ENCODE measurements around the gene MYRIP. TPM values are rescaled to one million over a fixed set of nuclear protein-coding genes. Genes with fewer than 3 reads are reported as not detected.

The MYRIP gene
- total RNA-seq, 1 donor: under 0.01 TPM

DNA sequence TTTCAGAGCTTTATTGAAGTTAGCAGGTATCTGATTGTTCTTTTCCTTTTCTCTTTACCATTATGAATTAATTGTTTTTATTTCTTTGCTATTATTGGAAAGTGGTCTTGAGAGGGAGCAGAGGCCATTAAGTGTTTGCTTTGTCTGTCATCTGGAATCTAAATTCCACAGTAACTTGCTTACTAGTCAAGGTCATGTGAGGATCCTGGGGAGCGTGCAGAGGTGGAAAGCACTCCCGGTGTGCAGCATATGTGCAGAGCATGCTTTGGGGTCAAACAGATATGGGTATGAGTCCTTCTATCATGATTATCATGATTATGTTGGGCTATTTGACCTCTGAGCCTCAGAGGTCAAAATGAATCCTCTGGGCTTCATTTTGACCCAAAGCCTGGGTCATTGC, 96.4 kb downstream of the MYRIP start:
- Histone ChIP-seq H3K36me3 (ENCODE audit: insufficient read depth, low read length) (no peaks in the 10 kb centered on the region), H3K4me3 (ENCODE audit: insufficient read depth, low read length) (no peak overlapping the region), H4K20me1 (ENCODE audit: insufficient read depth, low read length) (no peaks in the 10 kb centered on the region), H3K4me1 (ENCODE audit: insufficient read depth, low read length) (peaks cover 6% of the 10 kb centered on the region), H3K27me3 (ENCODE audit: insufficient read depth, low read length) (no peaks in the 10 kb centered on the region), H2AFZ (ENCODE audit: low read length) (no peak overlapping the region), H3K4me2 (ENCODE audit: insufficient read depth, low read length) (no peak overlapping the region), H3K79me2 (ENCODE audit: insufficient read depth, low read length) (no peaks in the 10 kb centered on the region), H3K9me3 (ENCODE audit: low read depth, low read length) (no peaks in the 10 kb centered on the region), H3K27ac (ENCODE audit: low read depth, low read length) (no peak overlapping the region)
- no peak for DNase-seq (ENCODE audit: insufficient read length, low spot score, missing footprints)
- TF ChIP-seq, protein P1, sequence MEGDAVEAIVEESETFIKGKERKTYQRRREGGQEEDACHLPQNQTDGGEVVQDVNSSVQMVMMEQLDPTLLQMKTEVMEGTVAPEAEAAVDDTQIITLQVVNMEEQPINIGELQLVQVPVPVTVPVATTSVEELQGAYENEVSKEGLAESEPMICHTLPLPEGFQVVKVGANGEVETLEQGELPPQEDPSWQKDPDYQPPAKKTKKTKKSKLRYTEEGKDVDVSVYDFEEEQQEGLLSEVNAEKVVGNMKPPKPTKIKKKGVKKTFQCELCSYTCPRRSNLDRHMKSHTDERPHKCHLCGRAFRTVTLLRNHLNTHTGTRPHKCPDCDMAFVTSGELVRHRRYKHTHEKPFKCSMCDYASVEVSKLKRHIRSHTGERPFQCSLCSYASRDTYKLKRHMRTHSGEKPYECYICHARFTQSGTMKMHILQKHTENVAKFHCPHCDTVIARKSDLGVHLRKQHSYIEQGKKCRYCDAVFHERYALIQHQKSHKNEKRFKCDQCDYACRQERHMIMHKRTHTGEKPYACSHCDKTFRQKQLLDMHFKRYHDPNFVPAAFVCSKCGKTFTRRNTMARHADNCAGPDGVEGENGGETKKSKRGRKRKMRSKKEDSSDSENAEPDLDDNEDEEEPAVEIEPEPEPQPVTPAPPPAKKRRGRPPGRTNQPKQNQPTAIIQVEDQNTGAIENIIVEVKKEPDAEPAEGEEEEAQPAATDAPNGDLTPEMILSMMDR (IDR thresholded peaks at IDR 0.05; ENCODE audit: extremely low read depth, low read depth, low read length): no peak

GRCh38 chr3:39907981-39908380, 98.6 kb downstream of the MYRIP start:
- Histone ChIP-seq H3K9me3 (ENCODE audit: low read depth, low read length) (no peaks in the 10 kb centered on the region), H3K36me3 (ENCODE audit: insufficient read depth, low read length) (no peaks in the 10 kb centered on the region), H3K27ac (ENCODE audit: low read depth, low read length) (no peak overlapping the region), H3K4me2 (ENCODE audit: insufficient read depth, low read length) (no peak overlapping the region), H3K27me3 (ENCODE audit: insufficient read depth, low read length) (no peaks in the 10 kb centered on the region), H3K4me1 (ENCODE audit: insufficient read depth, low read length) (peaks cover 15% of the 10 kb centered on the region), H2AFZ (ENCODE audit: low read length) (no peak overlapping the region), H4K20me1 (ENCODE audit: insufficient read depth, low read length) (no peaks in the 10 kb centered on the region), H3K4me3 (ENCODE audit: insufficient read depth, low read length) (no peak overlapping the region), H3K79me2 (ENCODE audit: insufficient read depth, low read length) (no peaks in the 10 kb centered on the region)
- DNase-seq (ENCODE audit: insufficient read length, low spot score, missing footprints): no peak
- TF ChIP-seq, protein P1 (IDR thresholded peaks at IDR 0.05; ENCODE audit: extremely low read depth, low read depth, low read length): no peak

DNA sequence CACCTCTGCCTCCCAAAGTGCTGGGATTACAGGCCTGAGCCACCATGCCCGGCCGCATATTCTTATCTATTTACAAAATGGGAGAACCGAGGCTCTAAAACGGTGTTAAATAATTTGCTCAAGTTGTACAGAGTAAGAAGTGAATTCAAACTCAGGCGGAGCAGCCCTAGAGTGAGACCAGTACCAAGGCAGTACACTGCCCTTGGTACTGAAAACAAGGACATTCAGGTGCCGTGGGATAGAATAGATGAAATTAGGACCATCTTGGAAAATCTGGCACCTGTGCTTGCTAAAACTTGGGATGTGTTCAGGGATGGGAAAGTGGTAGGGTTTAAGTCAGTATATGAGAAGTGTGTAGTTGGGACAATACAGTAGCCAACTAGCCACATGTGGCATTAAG, 100.7 kb downstream of the MYRIP start:
- Histone ChIP-seq H4K20me1 (ENCODE audit: insufficient read depth, low read length) (no peaks in the 10 kb centered on the region), H3K9me3 (ENCODE audit: low read depth, low read length) (no peaks in the 10 kb centered on the region), H2AFZ (ENCODE audit: low read length) (no peak overlapping the region), H3K27me3 (ENCODE audit: insufficient read depth, low read length) (no peaks in the 10 kb centered on the region), H3K4me2 (ENCODE audit: insufficient read depth, low read length) (no peak overlapping the region), H3K4me1 (ENCODE audit: insufficient read depth, low read length) (peaks cover 15% of the 10 kb centered on the region), H3K79me2 (ENCODE audit: insufficient read depth, low read length) (no peaks in the 10 kb centered on the region), H3K4me3 (ENCODE audit: insufficient read depth, low read length) (no peak overlapping the region), H3K27ac (ENCODE audit: low read depth, low read length) (no peak overlapping the region), H3K36me3 (ENCODE audit: insufficient read depth, low read length) (no peaks in the 10 kb centered on the region)
- TF ChIP-seq, protein P1 (IDR thresholded peaks at IDR 0.05; ENCODE audit: extremely low read depth, low read depth, low read length): no peak
- DNase-seq (ENCODE audit: insufficient read length, low spot score, missing footprints): no peak

GRCh38 chr3:39910826-39911464, 101.5 kb downstream of the MYRIP start:
- no peak for DNase-seq (ENCODE audit: insufficient read length, low spot score, missing footprints)
- Histone ChIP-seq H4K20me1 (ENCODE audit: insufficient read depth, low read length) (no peaks in the 10 kb centered on the region), H3K36me3 (ENCODE audit: insufficient read depth, low read length) (no peaks in the 10 kb centered on the region), H2AFZ (ENCODE audit: low read length) (no peak overlapping the region), H3K4me1 (ENCODE audit: insufficient read depth, low read length) (peaks cover 15% of the 10 kb centered on the region), H3K79me2 (ENCODE audit: insufficient read depth, low read length) (no peaks in the 10 kb centered on the region), H3K4me2 (ENCODE audit: insufficient read depth, low read length) (no peak overlapping the region), H3K9me3 (ENCODE audit: low read depth, low read length) (no peaks in the 10 kb centered on the region), H3K4me3 (ENCODE audit: insufficient read depth, low read length) (no peak overlapping the region), H3K27ac (ENCODE audit: low read depth, low read length) (no peak overlapping the region), H3K27me3 (ENCODE audit: insufficient read depth, low read length) (no peaks in the 10 kb centered on the region)
- TF ChIP-seq, protein P1 (IDR thresholded peaks at IDR 0.05; ENCODE audit: extremely low read depth, low read depth, low read length): no peak

Data from osteoblast (primary cell).